AG04450 (cell line): ENCODE measurements around the gene VAC14. TPM values are rescaled to one million over a fixed set of nuclear protein-coding genes. Genes with fewer than 3 reads are reported as not detected.
A peak's percentile ranks its signal among the peaks of the same experiment; 100 is the strongest.

Source experiments
- CTCF ChIA-PET: fragments of 300-600, 350-600 bp; formaldehyde crosslinking; extraction: SDS; loops from one replicate; lab custom pipeline; 2022; ENCODE audit warnings: antibody characterized with exemption, inconsistent platforms; lab: Charles Lee
- POLR2A ChIA-PET: fragments of 350-600 bp; formaldehyde crosslinking; extraction: SDS; loops from one replicate; lab custom pipeline; 2021; ENCODE audit warnings: antibody characterized with exemption, inconsistent platforms; lab: Yijun Ruan, JAX
- DNase-seq: peaks from one replicate; pipeline ENCODE4 v3.0.0-alpha.2; 2011; ENCODE audit warnings: low read depth, low spot score
- H3K27ac ChIP-seq: one replicate; pipeline ENCODE4 v1.5.1; 2012; ENCODE audit warnings: low read depth, low read length, control low read depth
- H3K27me3 ChIP-seq: one replicate; pipeline ENCODE4 v1.6.0; 2012; ENCODE audit warnings: low read length; ENCODE audit not compliant: control insufficient read depth, insufficient read depth
- H3K4me3 ChIP-seq: 2 replicates; pipeline ENCODE4 v1.5.1; 2011; ENCODE audit warnings: mild to moderate bottlenecking, low read depth, low read length, control low read depth
- H3K9me3 ChIP-seq: 2 replicates; pipeline ENCODE4 v1.5.1; 2012; ENCODE audit warnings: low read length; ENCODE audit not compliant: control insufficient read depth, insufficient read depth
- polyA plus RNA-seq: library from polyadenylated mRNA; depleted of rRNA; stranded (reverse); fragments of >200 nt; gene quantifications from 2 replicates; pipeline ENCODE4 v1.2.3, GENCODE V29; 2011
- TF ChIP-seq, protein P1 (sequence below): IDR thresholded peaks from 2 replicates; pipeline ENCODE4 v1.5.1; 2011; ENCODE audit warnings: low read depth, low read length, control low read depth, inconsistent platforms

VAC14 gene
- polyA plus RNA-seq, 1 experiment: 30.2 TPM

GRCh38 chr16:70784692-70785555, 16.0 kb downstream of the VAC14 start:
- H3K9me3 ChIP-seq: peaks cover 8% of the 10 kb centered on the region
- DNase-seq: no peak
- no peak overlapping the region for H3K27ac ChIP-seq
- ChIA-PET POLR2A (no interaction called here), CTCF (interaction anchor here (0.6 to 1.1 kb wide), 3 partner anchors 14 to 1740 kb away, joined by 3 to 4 read pairs (median 3); no protein-coding TSS in a partner anchor)
- TF ChIP-seq, protein P1, sequence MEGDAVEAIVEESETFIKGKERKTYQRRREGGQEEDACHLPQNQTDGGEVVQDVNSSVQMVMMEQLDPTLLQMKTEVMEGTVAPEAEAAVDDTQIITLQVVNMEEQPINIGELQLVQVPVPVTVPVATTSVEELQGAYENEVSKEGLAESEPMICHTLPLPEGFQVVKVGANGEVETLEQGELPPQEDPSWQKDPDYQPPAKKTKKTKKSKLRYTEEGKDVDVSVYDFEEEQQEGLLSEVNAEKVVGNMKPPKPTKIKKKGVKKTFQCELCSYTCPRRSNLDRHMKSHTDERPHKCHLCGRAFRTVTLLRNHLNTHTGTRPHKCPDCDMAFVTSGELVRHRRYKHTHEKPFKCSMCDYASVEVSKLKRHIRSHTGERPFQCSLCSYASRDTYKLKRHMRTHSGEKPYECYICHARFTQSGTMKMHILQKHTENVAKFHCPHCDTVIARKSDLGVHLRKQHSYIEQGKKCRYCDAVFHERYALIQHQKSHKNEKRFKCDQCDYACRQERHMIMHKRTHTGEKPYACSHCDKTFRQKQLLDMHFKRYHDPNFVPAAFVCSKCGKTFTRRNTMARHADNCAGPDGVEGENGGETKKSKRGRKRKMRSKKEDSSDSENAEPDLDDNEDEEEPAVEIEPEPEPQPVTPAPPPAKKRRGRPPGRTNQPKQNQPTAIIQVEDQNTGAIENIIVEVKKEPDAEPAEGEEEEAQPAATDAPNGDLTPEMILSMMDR: no peak
- no peaks in the 10 kb centered on the region for H3K27me3 ChIP-seq
- no peak overlapping the region for H3K4me3 ChIP-seq

DNA sequence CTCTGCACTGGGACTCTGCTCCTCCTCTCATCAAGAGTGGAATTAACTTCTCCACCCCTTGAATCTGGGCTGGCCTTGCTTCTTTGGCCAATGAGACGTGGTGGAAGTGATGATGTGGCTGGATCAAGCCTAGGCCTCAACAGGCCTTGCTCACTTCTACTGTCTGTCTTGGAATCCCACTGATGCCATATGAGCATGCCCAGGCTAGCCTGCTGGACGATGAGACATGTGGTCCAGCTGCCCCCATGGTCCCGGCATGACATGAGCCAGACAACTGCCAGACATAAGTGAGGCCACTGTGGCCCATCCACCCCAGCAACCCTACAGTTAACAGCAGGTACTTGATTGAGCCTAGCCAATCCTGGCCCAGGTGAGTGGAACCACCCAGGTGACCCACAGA, 18.7 kb downstream of the VAC14 start:
- Histone ChIP-seq H3K27me3 (no peaks in the 10 kb centered on the region), H3K27ac (no peak overlapping the region), H3K4me3 (no peak overlapping the region), H3K9me3 (peaks cover 8% of the 10 kb centered on the region)
- TF ChIP-seq, protein P1: no peak
- ChIA-PET POLR2A (no interaction called here), CTCF (no interaction called here)
- DNase-seq: no peak

- Histone ChIP-seq H3K4me3 (no peak overlapping the region), H3K27ac (no peak overlapping the region), H3K27me3 (no peaks in the 10 kb centered on the region), H3K9me3 (peaks cover 8% of the 10 kb centered on the region)
- no peak for DNase-seq
- CTCF ChIA-PET: no interaction called here
- TF ChIP-seq, protein P1: no peak
- POLR2A ChIA-PET: no interaction called here
These were observed 19.2 kb downstream of the VAC14 start for GRCh38 chr16:70781800-70782199.

GRCh38 chr16:70780546-70780945, 20.4 kb downstream of the VAC14 start:
- no peak for DNase-seq
- POLR2A ChIA-PET: no interaction called here
- CTCF ChIA-PET: interaction anchor here (0.6 to 2.3 kb wide), 3 partner anchors 9 to 42 kb away, joined by 3 to 10 read pairs (median 3); no protein-coding TSS in a partner anchor
- TF ChIP-seq, protein P1: no peak
- Histone ChIP-seq H3K4me3 (no peak overlapping the region), H3K9me3 (peaks cover 8% of the 10 kb centered on the region), H3K27me3 (no peaks in the 10 kb centered on the region), H3K27ac (no peak overlapping the region)

GRCh38 chr16:70779361-70779760, 21.6 kb downstream of the VAC14 start:
- H3K9me3 ChIP-seq: peaks cover 8% of the 10 kb centered on the region
- H3K4me3 ChIP-seq: no peak overlapping the region
- no peak for DNase-seq
- H3K27ac ChIP-seq: peak overlapping the region; percentile 68
- ChIA-PET CTCF (interaction anchor here (1.2 to 2.3 kb wide), 2 partner anchors 10 to 533 kb away, joined by 3 to 10 read pairs; no protein-coding TSS in a partner anchor), POLR2A (interaction anchor here (0.6 to 1.1 kb wide), 4 partner anchors 18 to 688 kb away, joined by 3 to 5 read pairs (median 4); partner anchors contain the start of gene CMTR2)
- TF ChIP-seq, protein P1: no peak
- no peaks in the 10 kb centered on the region for H3K27me3 ChIP-seq
